Endothelial cell of umbilical vein (primary cell): Measurements from ENCODE around the gene GPD1L. TPM values are rescaled to one million over a fixed set of nuclear protein-coding genes. Genes with fewer than 3 reads are reported as not detected.

Source experiments
- BruUV-seq: library from RNA; stranded (reverse); fragments of 400-500 nt; replicated peaks from 2 replicates; lab custom pipeline; 2021; lab: Mats Ljungman, UMichigan
- CTCF ChIA-PET: fragments of 300-600, 350-600 bp; sonication (Branson Sonifier 250); formaldehyde crosslinking; loops from one replicate; lab custom pipeline; 2021; ENCODE audit warnings: antibody characterized with exemption, inconsistent platforms; lab: Charles Lee
- POLR2A ChIA-PET: fragments of 300-600, 350-600 bp; sonication (Branson Sonifier 250); formaldehyde crosslinking; loops from one replicate; lab custom pipeline; 2021; ENCODE audit warnings: antibody characterized with exemption, inconsistent platforms; lab: Charles Lee
- DNase-seq: peaks from one replicate; pipeline ENCODE4 v3.0.0-alpha.2; 2011; ENCODE audit warnings: low read depth, low spot score
- FAIRE-seq: peaks from 2 replicates; lab custom pipeline; 2011; peaks lifted over from hg19 to GRCh38; lab: Jason Lieb, UNC
- H2AFZ ChIP-seq: 2 replicates; pipeline ENCODE4 v1.6.0; 2012; ENCODE audit warnings: low read depth, low read length, control low read depth, inconsistent platforms
- H3K27ac ChIP-seq: 2 replicates; pipeline ENCODE4 v1.5.1; 2011; ENCODE audit warnings: low read depth, mild to moderate bottlenecking, control low read depth, low read length, moderate library complexity; ENCODE audit not compliant: insufficient read depth
- H3K27me3 ChIP-seq, 2 experiments: 2 replicates each; pipeline versions ENCODE4 v1.6.0 to v1.6.1; 2011; ENCODE audit warnings: low read length in 2 of 2, mixed read lengths in 1 of 2; ENCODE audit not compliant: control insufficient read depth in 2 of 2, insufficient read depth in 2 of 2
- H3K36me3 ChIP-seq, 2 experiments: 2 replicates in 1 of 2; 3 replicates in 1 of 2; pipeline ENCODE4 v1.5.1; 2011; ENCODE audit warnings: low read length in 2 of 2, mild to moderate bottlenecking in 1 of 2, moderate library complexity in 1 of 2; ENCODE audit not compliant: control insufficient read depth in 2 of 2, insufficient read depth in 2 of 2; ENCODE audit errors: extremely low read depth in 1 of 2
- H3K4me1 ChIP-seq: 3 replicates; pipeline ENCODE4 v1.5.1; 2011; ENCODE audit warnings: mild to moderate bottlenecking, low read length; ENCODE audit not compliant: control insufficient read depth, insufficient read depth; ENCODE audit errors: extremely low read depth
- H3K4me2 ChIP-seq: 2 replicates; pipeline ENCODE4 v1.6.1; 2011; ENCODE audit warnings: low read length, control low read depth, mixed read lengths; ENCODE audit not compliant: insufficient read depth
- H3K4me3 ChIP-seq, 3 experiments: fragments of 200-600 bp in 1 of 3; sonication (generic), shearing (Covaris generic) in 1 of 3; replicated peaks in 1 of 3; 2 replicates each; pipeline ENCODE4 v1.5.1; 2011 to 2016; ENCODE audit warnings: control low read depth in 3 of 3, low read length in 3 of 3, mild to moderate bottlenecking in 2 of 3, inconsistent platforms in 1 of 3, low read depth in 1 of 3, moderate library complexity in 1 of 3; ENCODE audit not compliant: insufficient read depth in 1 of 3
- H3K79me2 ChIP-seq: 2 replicates; pipeline ENCODE4 v1.6.0; 2012; ENCODE audit warnings: low read length, inconsistent platforms; ENCODE audit not compliant: control insufficient read depth, insufficient read depth
- H3K9ac ChIP-seq: replicated peaks from 2 replicates; pipeline ENCODE3; 2011; ENCODE audit warnings: low read length, control low read depth; ENCODE audit not compliant: insufficient read depth; ENCODE audit errors: extremely low read depth
- H3K9me1 ChIP-seq: replicated peaks from 3 replicates; pipeline ENCODE4 v1.6.0; 2011; ENCODE audit warnings: mild to moderate bottlenecking, low read length; ENCODE audit not compliant: control insufficient read depth, insufficient read depth; ENCODE audit errors: extremely low read depth
- H3K9me3 ChIP-seq: replicated peaks from 2 replicates; pipeline ENCODE4 v1.5.1; 2012; ENCODE audit warnings: low read length, inconsistent platforms; ENCODE audit not compliant: control insufficient read depth, insufficient read depth
- H4K20me1 ChIP-seq: replicated peaks from 2 replicates; pipeline ENCODE3; 2011; ENCODE audit warnings: mild to moderate bottlenecking, low read length; ENCODE audit not compliant: control insufficient read depth, insufficient read depth; ENCODE audit errors: extremely low read depth
- EZH2 ChIP-seq: IDR thresholded peaks from 2 replicates; pipeline ENCODE4 v1.6.1; 2012; ENCODE audit warnings: borderline replicate concordance, low read depth, mild to moderate bottlenecking, moderate library complexity, low read length, inconsistent platforms; ENCODE audit not compliant: severe bottlenecking
- FOS ChIP-seq: IDR thresholded peaks from 2 replicates; pipeline ENCODE4 v1.6.1; 2011; ENCODE audit warnings: mild to moderate bottlenecking, low read length, moderate library complexity, borderline replicate concordance; ENCODE audit not compliant: insufficient read depth
- JUN ChIP-seq: IDR thresholded peaks from 2 replicates; pipeline ENCODE4 v1.6.1; 2011; ENCODE audit warnings: borderline replicate concordance, low read depth; ENCODE audit not compliant: insufficient read length, insufficient read depth
- MAX ChIP-seq: IDR thresholded peaks from 2 replicates; pipeline ENCODE4 v1.6.1; 2011; ENCODE audit not compliant: insufficient read depth, insufficient read length
- MYC ChIP-seq: IDR thresholded peaks from one replicate; pipeline ENCODE4 v1.6.1; 2011; ENCODE audit warnings: mild to moderate bottlenecking, low read depth, low read length
- dilution Hi-C: fragments of 300-500 bp; cut with MboI; formaldehyde crosslinking; loops from one replicate; pipeline ENCODE4 v1.15.0; 2019; ENCODE audit warnings: low sequenced_read_pairs; ENCODE audit not compliant: extremely low pct_ligation_motif_present
- intact Hi-C: fragments of 100-400 bp; cut with micrococcal nuclease; formaldehyde crosslinking; loops from one replicate; pipeline ENCODE4 v1.10.0; 2022
- polyA plus RNA-seq, 4 experiments: library from polyadenylated mRNA; depleted of rRNA in 3 of 4; stranded (reverse) in 3 of 4; unstranded in 1 of 4; fragments of >200 nt; gene quantifications; 2 replicates each; pipeline versions ENCODE4 v1.2.1 to v1.2.3, GENCODE V29; 2011 to 2012; ENCODE audit warnings: missing spikeins in 1 of 4
- total RNA-seq: library from RNA; stranded (reverse); gene quantifications from 2 replicates; pipeline ENCODE4 v1.2.3, GENCODE V29; 2021
- TF ChIP-seq, protein P1 (sequence below), 2 donors: IDR thresholded peaks; 1 replicate in 1 of 2; 2 replicates in 1 of 2; pipeline ENCODE4 v1.5.1; 2011; ENCODE audit warnings: low read length in 2 of 2, mild to moderate bottlenecking in 2 of 2, moderate library complexity in 2 of 2, control low read depth in 1 of 2, inconsistent platforms in 1 of 2, low read depth in 1 of 2; ENCODE audit not compliant: insufficient read depth in 1 of 2; ENCODE audit errors: extremely low read depth in 1 of 2

GPD1L gene
- total and polyA plus RNA-seq, 2 donors (not counting 3 experiments of a cell fraction or from before 2014, with no cell fraction given), result 5.1 to 12.9 TPM

DNA sequence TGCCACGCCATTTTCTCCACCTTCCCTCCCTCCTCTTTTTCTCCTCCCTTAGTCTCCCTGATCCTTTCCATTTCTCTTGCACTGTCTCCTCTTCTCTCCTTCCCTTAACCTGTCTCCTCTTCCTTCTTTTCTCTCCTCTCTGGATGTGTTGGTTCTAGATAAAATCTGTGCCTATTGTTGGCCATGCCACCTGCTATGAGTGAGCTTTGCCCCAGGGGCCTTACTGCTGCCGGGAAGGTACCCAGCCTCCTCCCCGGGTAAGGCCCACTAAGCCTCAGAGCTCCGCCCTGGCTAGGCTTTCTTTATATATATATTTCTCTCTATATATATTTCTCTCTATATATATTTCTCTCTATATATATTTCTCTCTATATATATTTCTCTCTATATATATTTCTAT lies 14.7 kb downstream of the GPD1L start:
- Histone ChIP-seq H3K9me3 (no peaks in the 10 kb centered on the region), H3K79me2 (no peaks in the 10 kb centered on the region), H2AFZ (no peak overlapping the region), H3K9me1 (no peaks in the 10 kb centered on the region), H3K27me3 (no peaks in the 10 kb centered on the region), H3K27ac (no peak overlapping the region), H3K4me1 (no peaks in the 10 kb centered on the region), H3K36me3 (no peaks in the 10 kb centered on the region), H4K20me1 (no peaks in the 10 kb centered on the region), H3K4me3 (no peak overlapping the region), H3K4me2 (no peak overlapping the region), H3K9ac (no peak overlapping the region)
- TF ChIP-seq MYC, result no peak
- TF ChIP-seq JUN, result no peak
- no peak for TF ChIP-seq FOS
- TF ChIP-seq, protein P1, sequence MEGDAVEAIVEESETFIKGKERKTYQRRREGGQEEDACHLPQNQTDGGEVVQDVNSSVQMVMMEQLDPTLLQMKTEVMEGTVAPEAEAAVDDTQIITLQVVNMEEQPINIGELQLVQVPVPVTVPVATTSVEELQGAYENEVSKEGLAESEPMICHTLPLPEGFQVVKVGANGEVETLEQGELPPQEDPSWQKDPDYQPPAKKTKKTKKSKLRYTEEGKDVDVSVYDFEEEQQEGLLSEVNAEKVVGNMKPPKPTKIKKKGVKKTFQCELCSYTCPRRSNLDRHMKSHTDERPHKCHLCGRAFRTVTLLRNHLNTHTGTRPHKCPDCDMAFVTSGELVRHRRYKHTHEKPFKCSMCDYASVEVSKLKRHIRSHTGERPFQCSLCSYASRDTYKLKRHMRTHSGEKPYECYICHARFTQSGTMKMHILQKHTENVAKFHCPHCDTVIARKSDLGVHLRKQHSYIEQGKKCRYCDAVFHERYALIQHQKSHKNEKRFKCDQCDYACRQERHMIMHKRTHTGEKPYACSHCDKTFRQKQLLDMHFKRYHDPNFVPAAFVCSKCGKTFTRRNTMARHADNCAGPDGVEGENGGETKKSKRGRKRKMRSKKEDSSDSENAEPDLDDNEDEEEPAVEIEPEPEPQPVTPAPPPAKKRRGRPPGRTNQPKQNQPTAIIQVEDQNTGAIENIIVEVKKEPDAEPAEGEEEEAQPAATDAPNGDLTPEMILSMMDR (IDR thresholded peaks at IDR 0.05; ENCODE audit: extremely low read depth in 1 of 2, insufficient read depth in 1 of 2, low read depth in 1 of 2, low read length in 2 of 2), result no peak
- no peak for TF ChIP-seq MAX
- no peak for TF ChIP-seq EZH2
- ChIA-PET POLR2A (no interaction called here), CTCF (interaction anchor here (1.5 kb wide), 1 partner anchor 13 kb away, joined by 4 read pairs; no protein-coding TSS in a partner anchor)
- FAIRE-seq (no peak), DNase-seq (no peak)
- dilution Hi-C loops, result no loop called here
- BruUV-seq, result no TSS peak
- intact Hi-C loops, result no loop called here
